ENCODE measurements around the gene PLP2. TPM values are rescaled to one million over a fixed set of nuclear protein-coding genes. Genes with fewer than 3 reads are reported as not detected.
A peak's percentile ranks its signal among the peaks of the same experiment; 100 is the strongest.

Gene PLP2
- total RNA-seq, 6 donors from 2014 or later: 32.7 to 135 (median 58.4) TPM

DNA sequence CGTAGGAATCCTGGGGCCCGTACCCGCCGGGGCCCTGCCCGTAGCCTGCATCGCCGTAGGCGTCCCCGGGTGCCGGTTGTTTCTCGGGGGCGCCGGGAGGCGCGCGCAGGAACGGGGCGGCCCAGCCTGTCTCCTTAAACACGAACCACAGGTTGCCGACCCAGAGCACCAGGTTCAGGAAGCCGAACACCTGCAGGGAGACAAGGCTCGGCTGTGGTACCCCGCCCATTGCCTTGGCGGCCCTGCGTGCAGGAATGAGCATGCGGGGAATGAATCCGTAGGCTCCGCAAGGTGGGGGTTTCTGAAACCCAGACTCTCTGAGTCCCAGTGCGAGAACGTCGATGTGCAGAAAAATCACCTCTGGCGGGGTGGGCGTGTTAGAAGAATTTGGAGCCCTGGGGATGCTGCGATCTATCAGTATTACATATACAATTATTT lies 19.9 kb downstream of the PLP2 start:
- TF ChIP-seq EP300 (IDR thresholded peaks at IDR 0.05) (no peak), POLR2AphosphoS5 (IDR thresholded peaks at IDR 0.05) (no peak), CTCF (IDR thresholded peaks at IDR 0.05) (no peak), POLR2A (IDR thresholded peaks at IDR 0.05) (no peak)
- Histone ChIP-seq H3K36me3 (no peaks in the 10 kb centered on the region), H3K4me1 (peaks cover 6 to 8% (median 7%) of the 10 kb centered on the region in 4 donors), H3K27ac (peak overlapping the region; percentile 82 to 90 (median 85)), H3K4me3 (peak overlapping the region; percentile 51 to 74 (median 60)), H3K27me3 (no peaks in the 10 kb centered on the region), H3K9me3 (no peaks in the 10 kb centered on the region)
- 5 to 43% methylated on average over 6 to 17 of the region's 34 CpGs for WGBS, 2 donors
- DNase-seq (peak in 1 of 2 donors; percentile 89), ATAC-seq (ENCODE audit: low FRiP score in 2 of 2) (no peak)

- DNase-seq: no peak
- WGBS, 2 donors: 66 to 71% methylated on average over 7 to 10 of the region's 10 CpGs
- no peak for ATAC-seq (ENCODE audit: low FRiP score in 2 of 2)
- no peak for TF ChIP-seq POLR2A (IDR thresholded peaks at IDR 0.05)
- TF ChIP-seq CTCF (IDR thresholded peaks at IDR 0.05): peak in 5 of 6 experiments; percentile 18 to 47 (median 31)
- Histone ChIP-seq H3K9me3 (no peaks in the 10 kb centered on the region), H3K27me3 (no peaks in the 10 kb centered on the region), H3K27ac (no peak overlapping the region), H3K36me3 (no peaks in the 10 kb centered on the region), H3K4me3 (no peak overlapping the region), H3K4me1 (peaks cover 6 to 8% (median 7%) of the 10 kb centered on the region in 4 donors)
These were observed 21.1 kb downstream of the PLP2 start for GRCh38 chrX:49192722-49193328.

DNA sequence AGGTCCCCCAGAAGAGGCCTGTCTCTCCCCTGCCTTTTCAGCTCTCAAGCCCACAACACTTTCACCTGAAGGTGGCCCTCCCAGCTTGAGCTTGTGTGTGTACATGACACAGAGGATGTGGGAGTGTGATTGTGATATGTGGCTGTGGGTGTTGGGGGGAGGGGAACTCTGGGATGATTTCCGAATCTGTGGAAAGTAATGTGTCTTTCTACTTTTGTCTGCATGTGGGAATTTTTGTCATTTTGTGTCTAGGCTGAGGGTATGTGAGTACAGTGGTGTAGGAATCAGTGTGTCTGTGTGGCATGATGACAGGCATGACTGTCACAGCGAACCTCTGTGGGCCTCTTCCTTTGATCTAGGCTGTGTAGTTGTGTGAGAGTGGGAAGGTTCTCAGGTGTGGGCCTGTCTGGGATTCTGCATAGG lies 21.9 kb downstream of the PLP2 start:
- H3K9me3 ChIP-seq: no peaks in the 10 kb centered on the region
- ATAC-seq (ENCODE audit: low FRiP score in 2 of 2) (no peak), DNase-seq (no peak)
- no peaks in the 10 kb centered on the region for H3K36me3 ChIP-seq
- peaks cover 6 to 8% (median 7%) of the 10 kb centered on the region in 4 donors for H3K4me1 ChIP-seq
- H3K27me3 ChIP-seq: no peaks in the 10 kb centered on the region
- H3K27ac ChIP-seq: no peak overlapping the region
- WGBS, 2 donors: 69% methylated on average over 2 of the region's 2 CpGs; no CpG with 5 or more reads in 1 of the 2 donors
- TF ChIP-seq POLR2A (IDR thresholded peaks at IDR 0.05): no peak
- no peak for TF ChIP-seq CTCF (IDR thresholded peaks at IDR 0.05)
- TF ChIP-seq EP300 (IDR thresholded peaks at IDR 0.05): no peak
- H3K4me3 ChIP-seq: no peak overlapping the region

GRCh38 chrX:49197543-49198087 lies 25.9 kb downstream of the PLP2 start:
- H3K27ac ChIP-seq: no peak overlapping the region
- H3K4me1 ChIP-seq: peaks cover 0 to 17% (median 6%) of the 10 kb centered on the region in 4 donors
- ATAC-seq (ENCODE audit: low FRiP score in 2 of 2): no peak
- no peak for DNase-seq
- H3K4me3 ChIP-seq: no peak overlapping the region
- H3K36me3 ChIP-seq: no peaks in the 10 kb centered on the region
- 82% methylated on average over 12 of the region's 13 CpGs; no CpG with 5 or more reads in 1 of the 2 donors for WGBS, 2 donors
- no peaks in the 10 kb centered on the region for H3K27me3 ChIP-seq
- no peaks in the 10 kb centered on the region for H3K9me3 ChIP-seq
- TF ChIP-seq EP300 (IDR thresholded peaks at IDR 0.05): no peak
- TF ChIP-seq POLR2A (IDR thresholded peaks at IDR 0.05): no peak
- no peak for TF ChIP-seq CTCF (IDR thresholded peaks at IDR 0.05)
- TF ChIP-seq POLR2AphosphoS5 (IDR thresholded peaks at IDR 0.05): no peak

All from upper lobe of left lung (tissue), 6 donors.